Measurements from ENCODE around the gene ONECUT3. TPM values are rescaled to one million over a fixed set of nuclear protein-coding genes. Genes with fewer than 3 reads are reported as not detected.
A peak's percentile ranks its signal among the peaks of the same experiment; 100 is the strongest.
"Not testable (repeated sequence)": the region's sequence is repeated elsewhere in the genome, so short reads cannot be mapped to it uniquely, and the experiment has no call there.

ONECUT3 gene
- total and polyA plus RNA-seq, 9 of the 15 experiments (the other 6 are each of a cell fraction or from before 2014, with no cell fraction given) = not detected

- H3K36me3 ChIP-seq (ENCODE audit: control insufficient read depth, insufficient read depth, low read length); H3K4me2 ChIP-seq (ENCODE audit: insufficient read depth, low read length); H4K20me1 ChIP-seq (replicated peaks; ENCODE audit: control insufficient read depth, insufficient read depth, low read length); H3K4me3 ChIP-seq; ATAC-seq; CTCF ChIA-PET (ENCODE audit: low intra/inter-chr PET ratio); H3K79me2 ChIP-seq (ENCODE audit: control insufficient read depth, insufficient read depth, low read length); FAIRE-seq; H3K9me3 ChIP-seq (replicated peaks; ENCODE audit: control insufficient read depth, insufficient read depth, low read depth, low read length); BruUV-seq (replicated peaks); H3K9ac ChIP-seq (ENCODE audit: insufficient read depth in 1 of 2, low read depth in 2 of 2, low read length in 2 of 2); H3K9me1 ChIP-seq (ENCODE audit: control insufficient read depth, insufficient read depth, low read length); H3K27ac ChIP-seq (ENCODE audit: extremely low read depth, low read depth, low read length); H2AFZ ChIP-seq (ENCODE audit: low read depth, low read length); DNase-seq (ENCODE audit: extremely low read depth in 1 of 4, low spot score in 3 of 4): not testable (repeated sequence)
- intact Hi-C loops (cut with micrococcal nuclease) = loop anchor here (10.0 kb wide), 1 partner anchor 216 kb away; no protein-coding TSS in a partner anchor
- in situ Hi-C loops (cut with MboI) = loop anchor here (10.0 kb wide), 1 partner anchor 216 kb away; no protein-coding TSS in a partner anchor
- WGBS (ENCODE audit: insufficient coverage, low coverage, missing lambda C conversion rate) = 4% methylated on average over 14 of the region's 15 CpGs
- peaks cover 27 to 61% of the 10 kb centered on the region in 2 experiments; a peak in 4 of 5 replicates for H3K27me3 ChIP-seq (ENCODE audit: control insufficient read depth in 2 of 2, insufficient read depth in 2 of 2, low read length in 2 of 2)
- peaks cover 0 to 59% of the 10 kb centered on the region in 2 experiments; a peak in 2 of 5 replicates for H3K4me1 ChIP-seq (replicated peaks in 1 of 2; ENCODE audit: control insufficient read depth in 2 of 2, insufficient read depth in 2 of 2, low read length in 2 of 2)
- POLR2A ChIA-PET = interaction anchor here (0.6 to 0.7 kb wide), 2 partner anchors 85 to 89 kb away, joined by 3 read pairs; no protein-coding TSS in a partner anchor
- peak in 1 of 2 experiments; percentile 35; a peak in 1 of 4 replicates for TF ChIP-seq KDM1A (IDR thresholded peaks at IDR 0.05)
These were observed 7.7 kb downstream of the ONECUT3 start for GRCh38 chr19:1760786-1761527.

GRCh38 chr19:1761528-1762242 lies 8.4 kb downstream of the ONECUT3 start:
- 2% methylated on average over 26 of the region's 30 CpGs for WGBS (ENCODE audit: insufficient coverage, low coverage, missing lambda C conversion rate)
- peaks cover 22 to 54% of the 10 kb centered on the region in 2 experiments; a peak in 4 of 5 replicates for H3K27me3 ChIP-seq (ENCODE audit: control insufficient read depth in 2 of 2, insufficient read depth in 2 of 2, low read length in 2 of 2)
- intact Hi-C loops (cut with micrococcal nuclease) = loop anchor here (10.0 kb wide), 1 partner anchor 217 kb away; no protein-coding TSS in a partner anchor
- TF ChIP-seq CTCF (IDR thresholded peaks at IDR 0.05 in 2 of 3, conservative IDR thresholded peaks at IDR 0.05 in 1 of 3; ENCODE audit: insufficient read depth in 2 of 3, low read depth in 1 of 3, low read length in 3 of 3) = no peak
- no peak for TF ChIP-seq TSC22D4 (tag; IDR thresholded peaks at IDR 0.05)
- TF ChIP-seq SIN3B (IDR thresholded peaks at IDR 0.05; ENCODE audit: low read depth) = no peak
- peak; percentile 77; the same call in 1 of the 2 replicates for TF ChIP-seq ZSCAN29 (IDR thresholded peaks at IDR 0.05)
- no peak for TF ChIP-seq POLR2AphosphoS2 (IDR thresholded peaks at IDR 0.05; ENCODE audit: low read length)
- peak; percentile 24; the same call in 1 of the 2 replicates for TF ChIP-seq HDAC6 (IDR thresholded peaks at IDR 0.05; ENCODE audit: low read depth, low read length)
- TF ChIP-seq ZNF280B (CRISPR knock-in tag; IDR thresholded peaks at IDR 0.05) = no peak
- TF ChIP-seq ZNF561 (CRISPR knock-in tag; conservative IDR thresholded peaks at IDR 0.05) = no peak

More at GRCh38 chr19:1761528-1762242, 8.4 kb downstream of the ONECUT3 start:
- H3K4me2 ChIP-seq (ENCODE audit: insufficient read depth, low read length) = no peak overlapping the region
- no peaks in the 10 kb centered on the region; the same call in 1 of the 2 replicates for H4K20me1 ChIP-seq (replicated peaks; ENCODE audit: control insufficient read depth, insufficient read depth, low read length)
- CTCF ChIA-PET (ENCODE audit: low intra/inter-chr PET ratio) = no interaction called here
- in situ Hi-C loops (cut with MboI) = loop anchor here (10.0 kb wide), 1 partner anchor 217 kb away; no protein-coding TSS in a partner anchor
- H3K4me3 ChIP-seq = no peak overlapping the region
- H3K27ac ChIP-seq (ENCODE audit: extremely low read depth, low read depth, low read length) = no peak overlapping the region
- H2AFZ ChIP-seq (ENCODE audit: low read depth, low read length) = no peak overlapping the region
- H3K9ac ChIP-seq (ENCODE audit: insufficient read depth in 1 of 2, low read depth in 2 of 2, low read length in 2 of 2) = no peak overlapping the region; a peak in 1 of 4 replicates
- BruUV-seq (replicated peaks) = no TSS peak
- H3K36me3 ChIP-seq (ENCODE audit: control insufficient read depth, insufficient read depth, low read length) = no peaks in the 10 kb centered on the region
- no peaks in the 10 kb centered on the region for H3K9me3 ChIP-seq (replicated peaks; ENCODE audit: control insufficient read depth, insufficient read depth, low read depth, low read length)
- POLR2A ChIA-PET = interaction anchor here (0.6 to 0.7 kb wide), 2 partner anchors 86 to 88 kb away, joined by 3 read pairs; no protein-coding TSS in a partner anchor
- H3K79me2 ChIP-seq (ENCODE audit: control insufficient read depth, insufficient read depth, low read length) = no peaks in the 10 kb centered on the region
- ATAC-seq (no peak), DNase-seq (ENCODE audit: extremely low read depth in 1 of 4, low spot score in 3 of 4) (no peak), FAIRE-seq (no peak)
- no peaks in the 10 kb centered on the region for H3K9me1 ChIP-seq (ENCODE audit: control insufficient read depth, insufficient read depth, low read length)
- H3K4me1 ChIP-seq (replicated peaks in 1 of 2; ENCODE audit: control insufficient read depth in 2 of 2, insufficient read depth in 2 of 2, low read length in 2 of 2) = peaks cover 3 to 61% of the 10 kb centered on the region in 2 experiments; a peak in 3 of 5 replicates
